ENCODE results near the gene QSOX2. TPM values are rescaled to one million over a fixed set of nuclear protein-coding genes. Genes with fewer than 3 reads are reported as not detected.

The QSOX2 gene
- total RNA-seq, 1 experiment from 2014 or later, result 34.6 TPM

GRCh38 chr9:136223871-136224640 lies 21.6 kb downstream of the QSOX2 start:
- CTCF ChIA-PET, result no interaction called here
- Histone ChIP-seq H3K9me2 (ENCODE audit: insufficient read depth) (no peaks in the 10 kb centered on the region), H3K79me2 (ENCODE audit: low read depth) (peaks cover 33% of the 10 kb centered on the region), H3K4me2 (no peak overlapping the region), H3K36me3 (ENCODE audit: low read depth) (0 out of 2 replicates have a peak, but pooled peaks cover 3% of the 10 kb centered on the region), H3K9me3 (ENCODE audit: insufficient read depth, low read depth) (no peaks in the 10 kb centered on the region), H3F3A (ENCODE audit: insufficient read depth, low read depth) (peaks cover 31% of the 10 kb centered on the region), H3K4me1 (replicated peaks; ENCODE audit: insufficient read depth) (peaks cover 32% of the 10 kb centered on the region), H3K27me3 (ENCODE audit: insufficient read depth, low read depth) (no peaks in the 10 kb centered on the region), H4K20me1 (ENCODE audit: insufficient read depth) (peaks cover 55% of the 10 kb centered on the region), H2AFZ (no peak overlapping the region), H3K4me3 (no peak overlapping the region), H3K27ac (no peak overlapping the region)
- intact Hi-C loops (cut with micrococcal nuclease; ENCODE audit: unreplicated experiment), result no loop called here
- TF ChIP-seq, protein P1, sequence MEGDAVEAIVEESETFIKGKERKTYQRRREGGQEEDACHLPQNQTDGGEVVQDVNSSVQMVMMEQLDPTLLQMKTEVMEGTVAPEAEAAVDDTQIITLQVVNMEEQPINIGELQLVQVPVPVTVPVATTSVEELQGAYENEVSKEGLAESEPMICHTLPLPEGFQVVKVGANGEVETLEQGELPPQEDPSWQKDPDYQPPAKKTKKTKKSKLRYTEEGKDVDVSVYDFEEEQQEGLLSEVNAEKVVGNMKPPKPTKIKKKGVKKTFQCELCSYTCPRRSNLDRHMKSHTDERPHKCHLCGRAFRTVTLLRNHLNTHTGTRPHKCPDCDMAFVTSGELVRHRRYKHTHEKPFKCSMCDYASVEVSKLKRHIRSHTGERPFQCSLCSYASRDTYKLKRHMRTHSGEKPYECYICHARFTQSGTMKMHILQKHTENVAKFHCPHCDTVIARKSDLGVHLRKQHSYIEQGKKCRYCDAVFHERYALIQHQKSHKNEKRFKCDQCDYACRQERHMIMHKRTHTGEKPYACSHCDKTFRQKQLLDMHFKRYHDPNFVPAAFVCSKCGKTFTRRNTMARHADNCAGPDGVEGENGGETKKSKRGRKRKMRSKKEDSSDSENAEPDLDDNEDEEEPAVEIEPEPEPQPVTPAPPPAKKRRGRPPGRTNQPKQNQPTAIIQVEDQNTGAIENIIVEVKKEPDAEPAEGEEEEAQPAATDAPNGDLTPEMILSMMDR (conservative IDR thresholded peaks at IDR 0.05), result no peak
- no peak for TF ChIP-seq EZH2 (IDR thresholded peaks at IDR 0.05; ENCODE audit: low read depth)
- BruUV-seq (replicated peaks), result no TSS peak
- no peak for DNase-seq
- POLR2A ChIA-PET (ENCODE audit: unreplicated experiment), result interaction anchor here (0.7 kb wide), 1 partner anchor 58 kb away, joined by 3 read pairs; no protein-coding TSS in a partner anchor

DNA sequence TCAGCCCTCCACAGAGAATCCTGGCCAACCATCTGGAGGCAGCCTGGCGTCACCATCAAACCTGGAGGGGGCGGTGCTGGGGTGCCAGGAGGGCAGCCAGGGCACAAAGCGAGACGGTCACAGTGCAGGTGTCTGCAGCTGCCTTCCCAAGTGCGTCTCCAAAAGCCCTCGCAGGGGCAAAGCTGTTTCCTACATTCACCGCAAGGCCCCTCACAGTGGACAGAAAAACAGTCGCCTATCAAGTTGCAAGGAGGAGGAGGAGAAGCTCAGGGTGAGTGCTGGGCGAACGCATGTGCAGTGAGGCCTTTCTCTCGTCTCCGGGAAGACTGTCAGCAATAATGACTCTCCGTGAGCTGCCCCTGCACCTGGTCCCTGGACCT lies 22.7 kb downstream of the QSOX2 start:
- H3K4me2 ChIP-seq, result no peak overlapping the region
- H3K9me2 ChIP-seq (ENCODE audit: insufficient read depth), result no peaks in the 10 kb centered on the region
- no peak overlapping the region for H3K27ac ChIP-seq
- H3K36me3 ChIP-seq (ENCODE audit: low read depth), result peaks cover 8% of the 10 kb centered on the region; the same call in 1 of the 2 replicates
- ChIA-PET POLR2A (ENCODE audit: unreplicated experiment) (no interaction called here), CTCF (no interaction called here)
- H3K4me1 ChIP-seq (replicated peaks; ENCODE audit: insufficient read depth), result peaks cover 23% of the 10 kb centered on the region
- peaks cover 55% of the 10 kb centered on the region for H4K20me1 ChIP-seq (ENCODE audit: insufficient read depth)
- no peak for TF ChIP-seq EZH2 (IDR thresholded peaks at IDR 0.05; ENCODE audit: low read depth)
- TF ChIP-seq, protein P1 (conservative IDR thresholded peaks at IDR 0.05), result no peak
- H3K79me2 ChIP-seq (ENCODE audit: low read depth), result peaks cover 33% of the 10 kb centered on the region
- H3K27me3 ChIP-seq (ENCODE audit: insufficient read depth, low read depth), result no peaks in the 10 kb centered on the region
- peaks cover 22% of the 10 kb centered on the region for H3F3A ChIP-seq (ENCODE audit: insufficient read depth, low read depth)
- intact Hi-C loops (cut with micrococcal nuclease; ENCODE audit: unreplicated experiment), result no loop called here
- H2AFZ ChIP-seq, result no peak overlapping the region
- BruUV-seq (replicated peaks), result no TSS peak
- DNase-seq, result no peak
- H3K4me3 ChIP-seq, result no peak overlapping the region
- H3K9me3 ChIP-seq (ENCODE audit: insufficient read depth, low read depth), result no peaks in the 10 kb centered on the region

DNA sequence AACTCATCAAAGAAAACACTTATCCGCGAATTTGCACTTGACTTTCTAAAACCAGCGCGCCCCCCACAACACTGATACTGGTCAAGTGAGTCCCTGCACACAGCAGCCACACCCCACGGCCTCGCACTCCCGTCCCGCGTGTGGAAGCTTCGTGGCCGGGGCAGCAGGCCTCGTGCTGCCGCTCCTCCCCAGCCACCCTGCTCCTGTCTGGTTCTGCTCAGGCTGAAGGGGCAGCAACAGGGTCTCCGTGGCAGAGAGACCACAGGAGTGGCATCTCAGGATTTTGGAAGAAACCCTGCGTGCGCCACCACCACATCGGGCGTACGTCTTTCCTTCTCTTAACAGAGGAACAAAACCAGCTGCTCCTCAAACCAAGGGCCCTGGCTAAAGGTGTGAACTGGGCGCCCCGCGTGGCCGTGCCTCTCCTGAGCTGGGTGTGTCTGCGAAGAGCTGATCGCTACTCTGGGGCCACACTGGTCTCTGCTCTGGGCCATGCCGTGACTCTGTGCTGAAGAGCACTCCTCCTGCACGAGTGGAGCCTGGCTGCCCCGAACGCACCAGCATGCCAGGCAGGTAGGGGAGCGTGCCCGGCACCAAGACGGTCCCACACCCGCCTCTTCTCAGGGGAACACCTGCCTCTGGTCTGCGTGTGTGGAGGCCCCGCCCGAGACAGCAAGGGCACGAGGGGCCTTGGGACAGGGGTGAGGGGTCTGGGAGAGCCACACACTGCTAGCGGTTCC lies 23.3 kb downstream of the QSOX2 start:
- H3K79me2 ChIP-seq (ENCODE audit: low read depth), result peaks cover 30% of the 10 kb centered on the region
- peaks cover 8% of the 10 kb centered on the region; the same call in 1 of the 2 replicates for H3K36me3 ChIP-seq (ENCODE audit: low read depth)
- no TSS peak for BruUV-seq (replicated peaks)
- H3K27ac ChIP-seq, result no peak overlapping the region
- H2AFZ ChIP-seq, result no peak overlapping the region
- no peaks in the 10 kb centered on the region for H3K27me3 ChIP-seq (ENCODE audit: insufficient read depth, low read depth)
- H3K9me2 ChIP-seq (ENCODE audit: insufficient read depth), result no peaks in the 10 kb centered on the region
- CTCF ChIA-PET, result no interaction called here
- no peaks in the 10 kb centered on the region for H3K9me3 ChIP-seq (ENCODE audit: insufficient read depth, low read depth)
- H3F3A ChIP-seq (ENCODE audit: insufficient read depth, low read depth), result peaks cover 17% of the 10 kb centered on the region
- no peak overlapping the region for H3K4me3 ChIP-seq
- H4K20me1 ChIP-seq (ENCODE audit: insufficient read depth), result peaks cover 51% of the 10 kb centered on the region
- DNase-seq, result no peak
- peaks cover 17% of the 10 kb centered on the region for H3K4me1 ChIP-seq (replicated peaks; ENCODE audit: insufficient read depth)
- no peak overlapping the region for H3K4me2 ChIP-seq
- POLR2A ChIA-PET (ENCODE audit: unreplicated experiment), result no interaction called here
- intact Hi-C loops (cut with micrococcal nuclease; ENCODE audit: unreplicated experiment), result no loop called here
- TF ChIP-seq EZH2 (IDR thresholded peaks at IDR 0.05; ENCODE audit: low read depth), result no peak
- TF ChIP-seq, protein P1 (conservative IDR thresholded peaks at IDR 0.05), result no peak
